Activated B cell treated with CpG ODN at 0.5 μM for 24 hours (primary cell): Measurements from ENCODE around the gene BRD7. TPM values are rescaled to one million over a fixed set of nuclear protein-coding genes. Genes with fewer than 3 reads are reported as not detected.
"Not testable (repeated sequence)": the region's sequence is repeated elsewhere in the genome, so short reads cannot be mapped to it uniquely, and the experiment has no call there.

ENCODE experiments used
- ATAC-seq: fragments of 200-7000 bp; cut with Tn5 transposase; one replicate; pipeline ENCODE4 v1.10.0; 2021; ENCODE audit warnings: low read depth, mild to moderate bottlenecking, moderate library complexity
- CTCF ChIA-PET: fragments of 350-600 bp; sonication (Branson Sonifier 250); formaldehyde crosslinking; loops from one replicate; lab custom pipeline; 2021; ENCODE audit warnings: antibody characterized with exemption; lab: Charles Lee
- POLR2A ChIA-PET: fragments of 350-600 bp; sonication (Branson Sonifier 250); formaldehyde crosslinking; loops from one replicate; lab custom pipeline; 2021; ENCODE audit warnings: antibody characterized with exemption; lab: Charles Lee
- DNase-seq: peaks from one replicate; pipeline ENCODE4 v3.0.0; 2022
- H3K27ac Mint-ChIP-seq: one replicate; pipeline ENCODE4 v1.8.0; 2020; ENCODE audit warnings: mixed read lengths
- H3K27me3 Mint-ChIP-seq: one replicate; pipeline ENCODE4 v1.8.0; 2021; ENCODE audit warnings: mixed read lengths
- H3K36me3 Mint-ChIP-seq: one replicate; pipeline ENCODE4 v1.8.0; 2021; ENCODE audit warnings: low read depth, mixed read lengths
- H3K4me1 Mint-ChIP-seq: one replicate; pipeline ENCODE4 v1.8.0; 2021; ENCODE audit warnings: mixed read lengths
- H3K4me3 Mint-ChIP-seq: one replicate; pipeline ENCODE4 v1.8.0; 2020; ENCODE audit warnings: mild to moderate bottlenecking, mixed read lengths
- H3K9me3 Mint-ChIP-seq: one replicate; pipeline ENCODE4 v1.8.0; 2020; ENCODE audit warnings: mixed read lengths
- CTCF ChIP-seq: fragments of 200-600 bp; IDR thresholded peaks from one replicate; pipeline ENCODE4 v1.8.0; 2022; ENCODE audit warnings: antibody characterized with exemption, mild to moderate bottlenecking
- intact Hi-C: fragments of 100-400 bp; cut with micrococcal nuclease; formaldehyde crosslinking; loops from one replicate; pipeline ENCODE4 v1.15.1; 2024
- total RNA-seq: library from RNA; stranded (reverse); gene quantifications from 2 replicates; pipeline ENCODE4 v1.2.3, GENCODE V29; 2022

The BRD7 gene
- total RNA-seq, 1 donor from 2014 or later: 65.2 TPM

- no peak overlapping the region for H3K4me3 Mint-ChIP-seq
- intact Hi-C loops: loop anchor here (1.0 kb wide), 1 partner anchor 88 kb away; the partner anchor contains the start of gene ADCY7
- no peak overlapping the region for H3K27ac Mint-ChIP-seq
- no peak for ATAC-seq
- no peak for DNase-seq
- TF ChIP-seq CTCF: no peak
- CTCF ChIA-PET: interaction anchor here (0.7 to 6.5 kb wide), 29 partner anchors 11 to 453 kb away, joined by 3 to 117 read pairs (median 5); partner anchors contain the start of gene CNEP1R1
- H3K27me3 Mint-ChIP-seq: no peaks in the 10 kb centered on the region
- peaks cover 5% of the 10 kb centered on the region for H3K4me1 Mint-ChIP-seq
- peaks cover 3% of the 10 kb centered on the region for H3K9me3 Mint-ChIP-seq
- peaks cover 67% of the 10 kb centered on the region for H3K36me3 Mint-ChIP-seq
- POLR2A ChIA-PET: interaction anchor here (0.7 to 1.3 kb wide), 2 partner anchors 23 to 27 kb away, joined by 4 to 5 read pairs; no protein-coding TSS in a partner anchor
Observed at GRCh38 chr16:50354082-50354481, 14.7 kb downstream of the BRD7 start.

GRCh38 chr16:50351952-50352351 is 16.8 kb downstream of the BRD7 start:
- intact Hi-C loops: no loop called here

GRCh38 chr16:50351116-50351515 is 17.7 kb downstream of the BRD7 start:
- peaks cover 67% of the 10 kb centered on the region for H3K36me3 Mint-ChIP-seq
- no peak overlapping the region for H3K27ac Mint-ChIP-seq
- peaks cover 16% of the 10 kb centered on the region for H3K4me1 Mint-ChIP-seq
- H3K4me3 Mint-ChIP-seq: no peak overlapping the region
- CTCF ChIA-PET: interaction anchor here (1.1 to 6.5 kb wide), 3 partner anchors 24 to 326 kb away, joined by 4 to 117 read pairs (median 5); partner anchors contain the start of gene CNEP1R1
- TF ChIP-seq CTCF: no peak
- DNase-seq: no peak
- no peaks in the 10 kb centered on the region for H3K27me3 Mint-ChIP-seq
- H3K9me3 Mint-ChIP-seq: peaks cover 3% of the 10 kb centered on the region
- POLR2A ChIA-PET: no interaction called here
- intact Hi-C loops: no loop called here
- ATAC-seq: no peak

More at GRCh38 chr16:50351952-50352351, 16.8 kb downstream of the BRD7 start:
- Mint-ChIP-seq H3K27ac (no peak overlapping the region), H3K27me3 (no peaks in the 10 kb centered on the region), H3K36me3 (peaks cover 65% of the 10 kb centered on the region), H3K4me3 (no peak overlapping the region), H3K9me3 (peaks cover 3% of the 10 kb centered on the region), H3K4me1 (peaks cover 12% of the 10 kb centered on the region)
- CTCF ChIA-PET: interaction anchor here (1.1 to 6.5 kb wide), 2 partner anchors 25 to 327 kb away, joined by 4 to 117 read pairs; partner anchors contain the start of gene CNEP1R1
- POLR2A ChIA-PET: interaction anchor here (0.6 kb wide), 1 partner anchor 155 kb away, joined by 5 read pairs; no protein-coding TSS in a partner anchor
- TF ChIP-seq CTCF: no peak
- no peak for ATAC-seq
- DNase-seq: no peak

GRCh38 chr16:50345210-50345609 is 23.6 kb downstream of the BRD7 start:
- H3K27ac Mint-ChIP-seq, H3K9me3 Mint-ChIP-seq, H3K27me3 Mint-ChIP-seq, POLR2A ChIA-PET, intact Hi-C loops, CTCF ChIA-PET, H3K4me3 Mint-ChIP-seq, ATAC-seq, DNase-seq: not testable (repeated sequence)
- peaks cover 67% of the 10 kb centered on the region for H3K36me3 Mint-ChIP-seq
- peaks cover 17% of the 10 kb centered on the region for H3K4me1 Mint-ChIP-seq

GRCh38 chr16:50343566-50343965 is 25.2 kb downstream of the BRD7 start:
- POLR2A ChIA-PET, ATAC-seq, H3K27me3 Mint-ChIP-seq, H3K4me3 Mint-ChIP-seq, H3K27ac Mint-ChIP-seq, H3K9me3 Mint-ChIP-seq, intact Hi-C loops, DNase-seq: not testable (repeated sequence)
- peaks cover 63% of the 10 kb centered on the region for H3K36me3 Mint-ChIP-seq
- CTCF ChIA-PET: interaction anchor here (1.4 kb wide), 1 partner anchor 11 kb away, joined by 3 read pairs; no protein-coding TSS in a partner anchor
- H3K4me1 Mint-ChIP-seq: peaks cover 23% of the 10 kb centered on the region

GRCh38 chr16:50340578-50340977 is 28.2 kb downstream of the BRD7 start:
- no peak overlapping the region for H3K4me3 Mint-ChIP-seq
- H3K27ac Mint-ChIP-seq: no peak overlapping the region
- TF ChIP-seq CTCF: no peak
- DNase-seq (no peak), ATAC-seq (no peak)
- peaks cover 33% of the 10 kb centered on the region for H3K4me1 Mint-ChIP-seq
- H3K36me3 Mint-ChIP-seq: peaks cover 63% of the 10 kb centered on the region
- POLR2A ChIA-PET: no interaction called here
- H3K9me3 Mint-ChIP-seq: no peaks in the 10 kb centered on the region
- intact Hi-C loops: no loop called here
- H3K27me3 Mint-ChIP-seq: no peaks in the 10 kb centered on the region
- CTCF ChIA-PET: no interaction called here
